Activated T-cell treated with anti-CD3 and anti-CD28 coated beads, Interleukin-2, amount 50 U/mL, for 1 hour (primary cell): ENCODE measurements around the gene ALLC.
"Not testable (repeated sequence)": the region's sequence is repeated elsewhere in the genome, so short reads cannot be mapped to it uniquely, and the experiment has no call there.

Experiments
- DNase-seq: peaks from one replicate; pipeline ENCODE4 v3.0.0-alpha.2; 2020

The ALLC gene

GRCh38 chr2:3656762-3657721 lies 958 bp upstream of the ALLC start:
- no peak for DNase-seq

GRCh38 chr2:3659447-3660432 lies 1.7 kb downstream of the ALLC start:
- DNase-seq = no peak

GRCh38 chr2:3660640-3661039 lies 2.6 kb downstream of the ALLC start:
- not testable (repeated sequence) for DNase-seq

- DNase-seq = no peak
Observed at GRCh38 chr2:3661149-3661660, 3.2 kb downstream of the ALLC start.

- no peak for DNase-seq
Observed at GRCh38 chr2:3662239-3662638, 4.2 kb downstream of the ALLC start.

- no peak for DNase-seq
Observed at GRCh38 chr2:3664118-3664517, 6.1 kb downstream of the ALLC start.

GRCh38 chr2:3664925-3665324 lies 6.9 kb downstream of the ALLC start:
- no peak for DNase-seq

- DNase-seq = no peak
Observed at GRCh38 chr2:3665886-3666612, 8.0 kb downstream of the ALLC start.

- DNase-seq = no peak
Observed at GRCh38 chr2:3666613-3666975, 8.6 kb downstream of the ALLC start.

- no peak for DNase-seq
Observed at GRCh38 chr2:3667151-3667631, 9.2 kb downstream of the ALLC start.

- no peak for DNase-seq
Observed at GRCh38 chr2:3669656-3670055, 11.7 kb downstream of the ALLC start.

- no peak for DNase-seq
Observed at GRCh38 chr2:3670376-3670775, 12.4 kb downstream of the ALLC start.

GRCh38 chr2:3670941-3671340 lies 12.9 kb downstream of the ALLC start:
- DNase-seq = no peak

- DNase-seq = no peak
Observed at GRCh38 chr2:3672861-3673678, 15.1 kb downstream of the ALLC start.

GRCh38 chr2:3674066-3674845 lies 16.3 kb downstream of the ALLC start:
- DNase-seq = no peak

GRCh38 chr2:3675687-3676086 lies 17.7 kb downstream of the ALLC start:
- DNase-seq = no peak

- DNase-seq = no peak
Observed at GRCh38 chr2:3677436-3677835, 19.4 kb downstream of the ALLC start.

- no peak for DNase-seq
Observed at GRCh38 chr2:3678212-3678611, 20.2 kb downstream of the ALLC start.

GRCh38 chr2:3679180-3679579 lies 21.2 kb downstream of the ALLC start:
- DNase-seq = no peak

GRCh38 chr2:3679616-3680393 lies 21.8 kb downstream of the ALLC start:
- no peak for DNase-seq
